HepG2 (cell line): Measurements from ENCODE around the gene DCAF16. TPM values are rescaled to one million over a fixed set of nuclear protein-coding genes. Genes with fewer than 3 reads are reported as not detected.

Source experiments
- ATAC-seq: fragments of 200-7000 bp; cut with Tn5 transposase; 3 replicates; pipeline ENCODE4 v1.9.1; 2020; ENCODE audit warnings: mild to moderate bottlenecking, moderate library complexity
- BruUV-seq: library from RNA; stranded (reverse); fragments of 400-500 nt; replicated peaks from 2 replicates; lab custom pipeline; 2021; lab: Mats Ljungman, UMichigan
- CTCF ChIA-PET: fragments of 300-600 bp; formaldehyde crosslinking; extraction: SDS; loops from one replicate; lab custom pipeline; 2021; ENCODE audit warnings: low total read pairs, inconsistent platforms, low intra/inter-chr PET ratio; lab: Yijun Ruan, JAX
- POLR2A ChIA-PET: fragments of 350-600 bp; sonication (Branson Sonifier 250); formaldehyde crosslinking; loops from one replicate; lab custom pipeline; 2020; ENCODE audit warnings: antibody characterized with exemption, inconsistent platforms; lab: Yijun Ruan, JAX
- DNase-seq: peaks from one replicate; pipeline ENCODE4 v3.0.0-alpha.2; 2015; ENCODE audit warnings: low spot score
- FAIRE-seq: peaks from 3 replicates; lab custom pipeline; 2011; peaks lifted over from hg19 to GRCh38; lab: Jason Lieb, UNC
- H2AFZ ChIP-seq: one replicate; pipeline ENCODE4 v1.6.1; 2011; ENCODE audit warnings: low read length, inconsistent platforms
- H3K27ac ChIP-seq: fragments of 300-600 bp; 3 replicates; pipeline ENCODE4 v1.8.0; 2011; ENCODE audit warnings: mixed run types, mild to moderate bottlenecking, mixed read lengths, low read length, inconsistent platforms; ENCODE audit not compliant: insufficient read depth; ENCODE audit errors: extremely low read length
- H3K27me3 ChIP-seq, 2 experiments: fragments of 200-600 bp in 1 of 2; 2 replicates in 1 of 2; 3 replicates in 1 of 2; pipeline versions ENCODE4 v1.6.0 to v1.8.0; 2011; ENCODE audit warnings: low read length in 2 of 2, mild to moderate bottlenecking in 2 of 2, moderate library complexity in 2 of 2, inconsistent platforms in 1 of 2; ENCODE audit not compliant: insufficient read depth in 2 of 2, control insufficient read depth in 1 of 2
- H3K36me3 ChIP-seq, 2 experiments: fragments of 200-600 bp in 1 of 2; replicated peaks in 1 of 2; 2 replicates in 1 of 2; 3 replicates in 1 of 2; pipeline versions ENCODE4 v1.5.1 to v1.8.0; 2011; ENCODE audit warnings: low read length in 2 of 2, inconsistent platforms in 1 of 2; ENCODE audit not compliant: insufficient read depth in 2 of 2, control insufficient read depth in 1 of 2
- H3K4me1 ChIP-seq: 2 replicates; pipeline ENCODE4 v1.5.1; 2012; ENCODE audit warnings: low read length, inconsistent platforms; ENCODE audit not compliant: insufficient read depth
- H3K4me2 ChIP-seq: 2 replicates; pipeline ENCODE4 v1.6.0; 2011; ENCODE audit warnings: low read depth, low read length, inconsistent platforms
- H3K4me3 ChIP-seq, 3 experiments: fragments of 200-600 bp in 1 of 3; sonication (generic), shearing (Covaris generic) in 1 of 3; replicated peaks in 1 of 3; 2 replicates each; pipeline ENCODE4 v1.5.1; 2011 to 2016; ENCODE audit warnings: low read length in 3 of 3, inconsistent platforms in 2 of 3, low read depth in 2 of 3, mild to moderate bottlenecking in 2 of 3, control low read depth in 1 of 3, mixed read lengths in 1 of 3; ENCODE audit not compliant: insufficient read depth in 1 of 3
- H3K79me2 ChIP-seq: one replicate; pipeline ENCODE4 v1.6.1; 2011; ENCODE audit warnings: low read length, inconsistent platforms; ENCODE audit not compliant: insufficient read depth
- H3K9ac ChIP-seq: 2 replicates; pipeline ENCODE4 v1.6.0; 2011; ENCODE audit warnings: mild to moderate bottlenecking, low read depth, low read length, inconsistent platforms; ENCODE audit not compliant: insufficient read depth
- H3K9me3 ChIP-seq: 2 replicates; pipeline ENCODE4 v1.5.1; 2012; ENCODE audit warnings: mild to moderate bottlenecking, low read length
- H4K20me1 ChIP-seq: 2 replicates; pipeline ENCODE4 v1.6.0; 2011; ENCODE audit warnings: inconsistent platforms, mild to moderate bottlenecking, low read length, moderate library complexity; ENCODE audit not compliant: insufficient read depth
- ASH2L ChIP-seq: fragments of 300-600, 200-600 bp; sonication (generic); IDR thresholded peaks from 2 replicates; pipeline ENCODE4 v1.7.0; 2017; ENCODE audit warnings: low read depth, mild to moderate bottlenecking, moderate library complexity, mixed read lengths, low read length; ENCODE audit not compliant: insufficient read length
- ATF7-NPFF ChIP-seq: sonication (generic); formaldehyde crosslinking; IDR thresholded peaks from 2 replicates; pipeline ENCODE4 v1.8.1; 2023; ENCODE audit warnings: mild to moderate bottlenecking, low read depth, missing genetic modification reagents, moderate library complexity
- BRCA1 ChIP-seq: sonication (generic); formaldehyde crosslinking; IDR thresholded peaks from 2 replicates; pipeline ENCODE4 v1.4.0; 2020; ENCODE audit warnings: missing genetic modification reagents
- GATA4 ChIP-seq: sonication (generic); IDR thresholded peaks from 2 replicates; pipeline ENCODE4 v1.6.1; 2016; ENCODE audit warnings: antibody characterized with exemption, low read depth, borderline replicate concordance
- HHEX ChIP-seq: IDR thresholded peaks from 2 replicates; pipeline ENCODE4 v1.6.1; 2016; ENCODE audit warnings: control low read depth
- MEIS2 ChIP-seq: sonication (generic); formaldehyde crosslinking; IDR thresholded peaks from 2 replicates; pipeline ENCODE4 v1.9.0; 2021; ENCODE audit warnings: mild to moderate bottlenecking, missing genetic modification reagents
- MTA3 ChIP-seq: sonication (generic); formaldehyde crosslinking; IDR thresholded peaks from 2 replicates; pipeline ENCODE4 v1.4.0; 2020; ENCODE audit warnings: missing genetic modification reagents
- NFE2L1 ChIP-seq: sonication (generic); formaldehyde crosslinking; IDR thresholded peaks from 2 replicates; pipeline ENCODE4 v1.4.0; 2020; ENCODE audit warnings: missing genetic modification reagents, mild to moderate bottlenecking, borderline replicate concordance
- POLR2G ChIP-seq: fragments of 200-400 bp; formaldehyde crosslinking; IDR thresholded peaks from 2 replicates; pipeline ENCODE4 v1.6.1; 2018; ENCODE audit warnings: mild to moderate bottlenecking, low read depth, low read length, moderate library complexity
- SMAD9 ChIP-seq: sonication (generic); formaldehyde crosslinking; IDR thresholded peaks from 2 replicates; pipeline ENCODE4 v1.5.1; 2020; ENCODE audit warnings: mild to moderate bottlenecking, missing genetic modification reagents
- ZFAT ChIP-seq: sonication (generic); formaldehyde crosslinking; conservative IDR thresholded peaks from 2 replicates; pipeline ENCODE4 v1.8.1; 2023; ENCODE audit warnings: missing genetic modification reagents, inconsistent platforms
- ZNF274 ChIP-seq: sonication (generic); formaldehyde crosslinking; IDR thresholded peaks from 2 replicates; pipeline ENCODE4 v1.5.1; 2020; ENCODE audit warnings: mild to moderate bottlenecking, missing genetic modification reagents
- ZNF703 ChIP-seq: sonication (generic); formaldehyde crosslinking; IDR thresholded peaks from 2 replicates; pipeline ENCODE4 v1.5.1; 2020; ENCODE audit warnings: missing genetic modification reagents, mild to moderate bottlenecking, moderate library complexity, borderline replicate concordance
- WGBS: methylation state at CpG from one replicate; pipeline ENCODE4 v1.1.6; 2017; ENCODE audit warnings: low lambda C conversion rate; 5-methylcytosine and 5-hydroxymethylcytosine counted together
- in situ Hi-C: cut with HindIII; loops from 2 replicates; pipeline ENCODE4 v1.10.0; 2017; ENCODE audit warnings: low pct_unique_long_range_greater_than_20kb; ENCODE audit not compliant: extremely low pct_ligation_motif_present
- intact Hi-C: fragments of 100-400 bp; cut with micrococcal nuclease; formaldehyde crosslinking; loops from one replicate; pipeline ENCODE4 v1.10.0; 2022; ENCODE audit not compliant: unreplicated experiment
- polyA plus RNA-seq, 8 experiments: library from polyadenylated mRNA; depleted of rRNA in 3 of 8; stranded (reverse) in 7 of 8; unstranded in 1 of 8; fragments of >200 nt; fragmentation: Illumina TruSeq in 4 of 8; extraction: Trizol in 4 of 8; gene quantifications; 2 replicates each; pipeline versions ENCODE4 v1.2.1 to v1.2.3, GENCODE V29; 2011 to 2016; ENCODE audit warnings: low read depth in 4 of 8, missing spikeins in 1 of 8, mixed read lengths in 1 of 8; ENCODE audit not compliant: insufficient read depth in 1 of 8
- total RNA-seq, 5 experiments: library from RNA; depleted of rRNA; stranded (reverse); fragments of >200 nt; fragmentation: Illumina TruSeq; extraction: Trizol; gene quantifications; 2 replicates each; pipeline ENCODE4 v1.2.3, GENCODE V29; 2016; ENCODE audit warnings: low read depth in 1 of 5
- TF ChIP-seq, protein P1 (sequence below): IDR thresholded peaks from 2 replicates; pipeline ENCODE4 v1.6.1; 2016; ENCODE audit warnings: missing genetic modification reagents, missing compliant biosample characterization
- TF ChIP-seq, protein P2 (sequence below): sonication (generic); formaldehyde crosslinking; IDR thresholded peaks from 2 replicates; pipeline ENCODE4 v1.4.0; 2020; ENCODE audit warnings: missing genetic modification reagents, borderline replicate concordance
- TF ChIP-seq, protein P3 (sequence below): sonication (generic); formaldehyde crosslinking; IDR thresholded peaks from 2 replicates; pipeline ENCODE4 v1.9.0; 2021; ENCODE audit warnings: missing genetic modification reagents, borderline replicate concordance
- TF ChIP-seq, protein P4 (sequence below): sonication (generic); formaldehyde crosslinking; IDR thresholded peaks from 2 replicates; pipeline ENCODE4 v1.4.0; 2020; ENCODE audit warnings: mild to moderate bottlenecking, missing genetic modification reagents

DCAF16 gene
- total and polyA plus RNA-seq, 2 of the 13 experiments (the other 11 are each of a cell fraction or from before 2014, with no cell fraction given): 37.5 to 41.9 TPM

DNA sequence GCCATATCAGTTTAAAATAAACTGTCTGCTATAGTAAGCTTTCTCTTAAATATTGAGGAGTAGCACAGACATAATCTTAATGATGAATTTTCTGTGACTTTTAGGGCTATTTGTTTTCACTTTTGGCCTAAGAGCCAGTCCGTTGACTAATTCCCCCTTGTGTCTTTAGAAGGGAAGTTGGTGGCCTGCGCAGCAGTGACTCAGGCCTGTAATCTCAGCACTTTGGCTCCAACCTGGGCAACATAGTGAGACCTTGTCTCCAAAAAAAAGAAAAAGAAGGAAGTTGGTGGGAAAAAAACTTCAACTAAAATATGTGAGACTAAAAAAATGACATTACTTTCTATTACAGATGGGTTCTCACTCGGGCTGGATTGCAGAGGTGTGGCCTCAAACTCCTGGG lies 3.6 kb upstream of the DCAF16 start:
- POLR2A ChIA-PET: no interaction called here
- intact Hi-C loops: no loop called here
- 96% methylated on average over 3 of the region's 3 CpGs for WGBS
- TF ChIP-seq GATA4 (no peak), MTA3 (CRISPR knock-in tag) (no peak), ATF7-NPFF (CRISPR knock-in tag) (no peak), MEIS2 (CRISPR knock-in tag) (no peak), HHEX (no peak), ZNF274 (CRISPR knock-in tag) (no peak), ASH2L (no peak), NFE2L1 (no peak), ZFAT (CRISPR knock-in tag) (no peak), ZNF703 (CRISPR knock-in tag) (no peak), POLR2G (no peak), SMAD9 (CRISPR knock-in tag) (no peak), BRCA1 (CRISPR knock-in tag) (no peak)
- TF ChIP-seq, protein P1, sequence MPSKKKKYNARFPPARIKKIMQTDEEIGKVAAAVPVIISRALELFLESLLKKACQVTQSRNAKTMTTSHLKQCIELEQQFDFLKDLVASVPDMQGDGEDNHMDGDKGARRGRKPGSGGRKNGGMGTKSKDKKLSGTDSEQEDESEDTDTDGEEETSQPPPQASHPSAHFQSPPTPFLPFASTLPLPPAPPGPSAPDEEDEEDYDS: no peak
- TF ChIP-seq, protein P2, sequence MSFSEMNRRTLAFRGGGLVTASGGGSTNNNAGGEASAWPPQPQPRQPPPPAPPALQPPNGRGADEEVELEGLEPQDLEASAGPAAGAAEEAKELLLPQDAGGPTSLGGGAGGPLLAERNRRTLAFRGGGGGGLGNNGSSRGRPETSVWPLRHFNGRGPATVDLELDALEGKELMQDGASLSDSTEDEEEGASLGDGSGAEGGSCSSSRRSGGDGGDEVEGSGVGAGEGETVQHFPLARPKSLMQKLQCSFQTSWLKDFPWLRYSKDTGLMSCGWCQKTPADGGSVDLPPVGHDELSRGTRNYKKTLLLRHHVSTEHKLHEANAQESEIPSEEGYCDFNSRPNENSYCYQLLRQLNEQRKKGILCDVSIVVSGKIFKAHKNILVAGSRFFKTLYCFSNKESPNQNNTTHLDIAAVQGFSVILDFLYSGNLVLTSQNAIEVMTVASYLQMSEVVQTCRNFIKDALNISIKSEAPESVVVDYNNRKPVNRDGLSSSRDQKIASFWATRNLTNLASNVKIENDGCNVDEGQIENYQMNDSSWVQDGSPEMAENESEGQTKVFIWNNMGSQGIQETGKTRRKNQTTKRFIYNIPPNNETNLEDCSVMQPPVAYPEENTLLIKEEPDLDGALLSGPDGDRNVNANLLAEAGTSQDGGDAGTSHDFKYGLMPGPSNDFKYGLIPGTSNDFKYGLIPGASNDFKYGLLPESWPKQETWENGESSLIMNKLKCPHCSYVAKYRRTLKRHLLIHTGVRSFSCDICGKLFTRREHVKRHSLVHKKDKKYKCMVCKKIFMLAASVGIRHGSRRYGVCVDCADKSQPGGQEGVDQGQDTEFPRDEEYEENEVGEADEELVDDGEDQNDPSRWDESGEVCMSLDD (CRISPR knock-in tag): no peak
- TF ChIP-seq, protein P3, sequence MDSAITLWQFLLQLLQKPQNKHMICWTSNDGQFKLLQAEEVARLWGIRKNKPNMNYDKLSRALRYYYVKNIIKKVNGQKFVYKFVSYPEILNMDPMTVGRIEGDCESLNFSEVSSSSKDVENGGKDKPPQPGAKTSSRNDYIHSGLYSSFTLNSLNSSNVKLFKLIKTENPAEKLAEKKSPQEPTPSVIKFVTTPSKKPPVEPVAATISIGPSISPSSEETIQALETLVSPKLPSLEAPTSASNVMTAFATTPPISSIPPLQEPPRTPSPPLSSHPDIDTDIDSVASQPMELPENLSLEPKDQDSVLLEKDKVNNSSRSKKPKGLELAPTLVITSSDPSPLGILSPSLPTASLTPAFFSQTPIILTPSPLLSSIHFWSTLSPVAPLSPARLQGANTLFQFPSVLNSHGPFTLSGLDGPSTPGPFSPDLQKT (CRISPR knock-in tag): no peak
- TF ChIP-seq, protein P4, sequence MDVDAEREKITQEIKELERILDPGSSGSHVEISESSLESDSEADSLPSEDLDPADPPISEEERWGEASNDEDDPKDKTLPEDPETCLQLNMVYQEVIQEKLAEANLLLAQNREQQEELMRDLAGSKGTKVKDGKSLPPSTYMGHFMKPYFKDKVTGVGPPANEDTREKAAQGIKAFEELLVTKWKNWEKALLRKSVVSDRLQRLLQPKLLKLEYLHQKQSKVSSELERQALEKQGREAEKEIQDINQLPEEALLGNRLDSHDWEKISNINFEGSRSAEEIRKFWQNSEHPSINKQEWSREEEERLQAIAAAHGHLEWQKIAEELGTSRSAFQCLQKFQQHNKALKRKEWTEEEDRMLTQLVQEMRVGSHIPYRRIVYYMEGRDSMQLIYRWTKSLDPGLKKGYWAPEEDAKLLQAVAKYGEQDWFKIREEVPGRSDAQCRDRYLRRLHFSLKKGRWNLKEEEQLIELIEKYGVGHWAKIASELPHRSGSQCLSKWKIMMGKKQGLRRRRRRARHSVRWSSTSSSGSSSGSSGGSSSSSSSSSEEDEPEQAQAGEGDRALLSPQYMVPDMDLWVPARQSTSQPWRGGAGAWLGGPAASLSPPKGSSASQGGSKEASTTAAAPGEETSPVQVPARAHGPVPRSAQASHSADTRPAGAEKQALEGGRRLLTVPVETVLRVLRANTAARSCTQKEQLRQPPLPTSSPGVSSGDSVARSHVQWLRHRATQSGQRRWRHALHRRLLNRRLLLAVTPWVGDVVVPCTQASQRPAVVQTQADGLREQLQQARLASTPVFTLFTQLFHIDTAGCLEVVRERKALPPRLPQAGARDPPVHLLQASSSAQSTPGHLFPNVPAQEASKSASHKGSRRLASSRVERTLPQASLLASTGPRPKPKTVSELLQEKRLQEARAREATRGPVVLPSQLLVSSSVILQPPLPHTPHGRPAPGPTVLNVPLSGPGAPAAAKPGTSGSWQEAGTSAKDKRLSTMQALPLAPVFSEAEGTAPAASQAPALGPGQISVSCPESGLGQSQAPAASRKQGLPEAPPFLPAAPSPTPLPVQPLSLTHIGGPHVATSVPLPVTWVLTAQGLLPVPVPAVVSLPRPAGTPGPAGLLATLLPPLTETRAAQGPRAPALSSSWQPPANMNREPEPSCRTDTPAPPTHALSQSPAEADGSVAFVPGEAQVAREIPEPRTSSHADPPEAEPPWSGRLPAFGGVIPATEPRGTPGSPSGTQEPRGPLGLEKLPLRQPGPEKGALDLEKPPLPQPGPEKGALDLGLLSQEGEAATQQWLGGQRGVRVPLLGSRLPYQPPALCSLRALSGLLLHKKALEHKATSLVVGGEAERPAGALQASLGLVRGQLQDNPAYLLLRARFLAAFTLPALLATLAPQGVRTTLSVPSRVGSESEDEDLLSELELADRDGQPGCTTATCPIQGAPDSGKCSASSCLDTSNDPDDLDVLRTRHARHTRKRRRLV (CRISPR knock-in tag): no peak

More for the DNA sequence above, 3.6 kb upstream of the DCAF16 start:
- Histone ChIP-seq H3K9ac (no peak overlapping the region), H3K4me2 (no peak overlapping the region), H4K20me1 (peaks cover 12% of the 10 kb centered on the region), H2AFZ (no peak overlapping the region), H3K4me1 (peaks cover 18% of the 10 kb centered on the region), H3K27ac (no peak overlapping the region), H3K79me2 (peaks cover 63% of the 10 kb centered on the region), H3K9me3 (no peaks in the 10 kb centered on the region), H3K4me3 (no peak overlapping the region), H3K36me3 (peaks cover 2 to 28% of the 10 kb centered on the region in 2 experiments; a peak in 3 of 5 replicates), H3K27me3 (no peaks in the 10 kb centered on the region; a peak in 1 of 5 replicates)
- DNase-seq (no peak), ATAC-seq (no peak), FAIRE-seq (no peak)
- in situ Hi-C loops: loop anchor here (10.0 kb wide), 2 partner anchors 211 to 551 kb away; partner anchors contain the start of gene LCORL
- CTCF ChIA-PET: no interaction called here
- BruUV-seq: no TSS peak
